K562 (cell line): ENCODE measurements around the gene ZBP1. TPM values are rescaled to one million over a fixed set of nuclear protein-coding genes. Genes with fewer than 3 reads are reported as not detected.

Source experiments
- ATAC-seq: fragments of 200-7000 bp; cut with Tn5 transposase; 3 replicates; pipeline ENCODE4 v1.9.1; 2020; ENCODE audit warnings: moderate library complexity
- BruUV-seq: library from RNA; stranded (reverse); fragments of 400-500 nt; replicated peaks from 2 replicates; lab custom pipeline; 2021; lab: Mats Ljungman, UMichigan
- CTCF ChIA-PET: fragments of 300-600 bp; formaldehyde crosslinking; extraction: SDS; loops from one replicate; lab custom pipeline; 2021; ENCODE audit warnings: low intra/inter-chr PET ratio; lab: Yijun Ruan, JAX
- POLR2A ChIA-PET: fragments of 300-600, 350-650 bp; sonication (Branson Sonifier 250); formaldehyde crosslinking; extraction: SDS; loops from one replicate; lab custom pipeline; 2021; ENCODE audit warnings: antibody characterized with exemption, inconsistent platforms; lab: Yijun Ruan, JAX
- DNase-seq, 4 experiments: peaks; one replicate each; pipeline versions ENCODE4 v3.0.0 to v3.0.0-alpha.2; 2011 to 2018; ENCODE audit warnings: low spot score in 3 of 4, mixed read lengths in 3 of 4; ENCODE audit errors: extremely low read depth in 1 of 4
- FAIRE-seq: peaks from 2 replicates; lab custom pipeline; 2011; peaks lifted over from hg19 to GRCh38; lab: Jason Lieb, UNC
- H2AFZ ChIP-seq: 2 replicates; pipeline ENCODE4 v1.6.0; 2011; ENCODE audit warnings: low read depth, low read length, control low read depth, inconsistent platforms
- H3K27ac ChIP-seq: fragments of 200-600 bp; 3 replicates; pipeline ENCODE4 v1.8.0; 2011; ENCODE audit warnings: low read depth, mild to moderate bottlenecking, control low read depth, inconsistent platforms, low read length, moderate library complexity, mixed read lengths; ENCODE audit errors: extremely low read depth
- H3K27me3 ChIP-seq, 2 experiments: fragments of 300-600 bp in 1 of 2; 2 replicates in 1 of 2; 3 replicates in 1 of 2; pipeline versions ENCODE4 v1.6.0 to v1.8.0; 2011; ENCODE audit warnings: inconsistent platforms in 2 of 2, low read length in 2 of 2, mild to moderate bottlenecking in 1 of 2, mixed read lengths in 1 of 2, moderate library complexity in 1 of 2; ENCODE audit not compliant: control insufficient read depth in 2 of 2, insufficient read depth in 2 of 2
- H3K36me3 ChIP-seq: fragments of 300-600 bp; 3 replicates; pipeline ENCODE4 v1.8.0; 2011; ENCODE audit warnings: mild to moderate bottlenecking, low read length, inconsistent platforms; ENCODE audit not compliant: control insufficient read depth, insufficient read depth
- H3K4me1 ChIP-seq, 2 experiments: fragments of 200-600 bp in 1 of 2; replicated peaks in 1 of 2; 2 replicates in 1 of 2; 3 replicates in 1 of 2; pipeline versions ENCODE4 v1.5.1 to v1.8.0; 2011; ENCODE audit warnings: inconsistent platforms in 2 of 2, low read length in 2 of 2, mild to moderate bottlenecking in 1 of 2, mixed read lengths in 1 of 2, moderate library complexity in 1 of 2; ENCODE audit not compliant: control insufficient read depth in 2 of 2, insufficient read depth in 2 of 2
- H3K4me2 ChIP-seq: 2 replicates; pipeline ENCODE4 v1.6.1; 2011; ENCODE audit warnings: low read length, control low read depth, inconsistent platforms, mixed read lengths; ENCODE audit not compliant: insufficient read depth
- H3K4me3 ChIP-seq: fragments of 200-600 bp; sonication (generic), shearing (Covaris generic); 2 replicates; pipeline ENCODE4 v1.5.1; 2016; ENCODE audit warnings: control low read depth, inconsistent platforms
- H3K79me2 ChIP-seq: fragments of 200-600 bp; 3 replicates; pipeline ENCODE4 v1.8.0; 2011; ENCODE audit warnings: low read length, inconsistent platforms; ENCODE audit not compliant: control insufficient read depth, insufficient read depth
- H3K9ac ChIP-seq, 2 experiments: 2 replicates each; pipeline versions ENCODE4 v1.6.0 to v1.6.1; 2011; ENCODE audit warnings: low read depth in 2 of 2, low read length in 2 of 2, control low read depth in 1 of 2, inconsistent platforms in 1 of 2, mild to moderate bottlenecking in 1 of 2, mixed read lengths in 1 of 2; ENCODE audit not compliant: insufficient read depth in 1 of 2
- H3K9me1 ChIP-seq: one replicate; pipeline ENCODE4 v1.6.0; 2011; ENCODE audit warnings: inconsistent platforms, mild to moderate bottlenecking, low read length, moderate library complexity; ENCODE audit not compliant: control insufficient read depth, insufficient read depth
- H3K9me3 ChIP-seq: replicated peaks from 2 replicates; pipeline ENCODE4 v1.5.1; 2011; ENCODE audit warnings: low read depth, low read length, inconsistent platforms; ENCODE audit not compliant: control insufficient read depth, insufficient read depth
- H4K20me1 ChIP-seq: replicated peaks from 2 replicates; pipeline ENCODE4 v1.6.1; 2011; ENCODE audit warnings: low read length, inconsistent platforms, mixed read lengths; ENCODE audit not compliant: control insufficient read depth, insufficient read depth
- CREB1 ChIP-seq, 2 experiments: sonication (generic) in 1 of 2; formaldehyde crosslinking in 1 of 2; IDR thresholded peaks; 2 replicates each; pipeline versions ENCODE4 v1.6.1 to v1.8.0; 2012 to 2022; ENCODE audit warnings: inconsistent platforms in 1 of 2, mild to moderate bottlenecking in 1 of 2, missing genetic modification reagents in 1 of 2, moderate library complexity in 1 of 2
- CTBP1 ChIP-seq: fragments of 450-650 bp; IDR thresholded peaks from 2 replicates; pipeline ENCODE4 v1.6.1; 2016; ENCODE audit warnings: borderline replicate concordance
- L3MBTL2 ChIP-seq: fragments of 450-650 bp; IDR thresholded peaks from 2 replicates; pipeline ENCODE4 v1.6.1; 2016; ENCODE audit warnings: mild to moderate bottlenecking, moderate library complexity
- TCF3 ChIP-seq: sonication (generic); formaldehyde crosslinking; IDR thresholded peaks from 2 replicates; pipeline ENCODE4 v1.4.0; 2020; ENCODE audit warnings: mild to moderate bottlenecking, missing genetic modification reagents
- WGBS: fragments of 100-300 bp; shearing (Covaris generic); methylation state at CpG from one replicate; pipeline ENCODE4 v1.1.6; 2016; ENCODE audit warnings: low coverage, mixed read lengths; ENCODE audit not compliant: insufficient coverage; ENCODE audit errors: missing lambda C conversion rate; 5-methylcytosine and 5-hydroxymethylcytosine counted together
- in situ Hi-C: fragments of 300-500 bp; cut with MboI; formaldehyde crosslinking; loops from 4 replicates; pipeline ENCODE4 v1.15.0; 2018; ENCODE audit warnings: inconsistent platforms, mixed read lengths
- intact Hi-C: fragments of 100-400 bp; cut with micrococcal nuclease; formaldehyde crosslinking; loops from 2 replicates; pipeline ENCODE4 v1.14.2; 2022
- polyA plus RNA-seq, 8 experiments: library from polyadenylated mRNA; depleted of rRNA in 4 of 8; stranded (reverse) in 5 of 8; unstranded in 3 of 8; fragments of >200 nt; fragmentation: Nextera tagmentation in 2 of 8; fragmentation: Illumina TruSeq in 1 of 8; extraction: Ambion mirVana in 2 of 8; extraction: Trizol in 1 of 8; gene quantifications; 2 replicates each; pipeline versions ENCODE4 v1.2.1 to v1.2.3, GENCODE V29; 2011 to 2014; ENCODE audit warnings: inconsistent platforms in 1 of 8, missing spikeins in 1 of 8
- total RNA-seq, 7 experiments: library from RNA; depleted of rRNA in 6 of 7; stranded (reverse); fragments of >200 nt in 6 of 7; fragmentation: Illumina TruSeq in 2 of 7; extraction: Trizol in 2 of 7; gene quantifications; 2 replicates each; pipeline versions ENCODE4 v1.2.1 to v1.2.3, GENCODE V29; 2011 to 2021; ENCODE audit warnings: low replicate concordance in 1 of 7
- TF ChIP-seq, protein P1 (sequence below), 2 experiments: fragments of 450-650 bp; IDR thresholded peaks; 2 replicates each; pipeline ENCODE4 v1.6.1; 2016; ENCODE audit warnings: mild to moderate bottlenecking in 2 of 2, borderline replicate concordance in 1 of 2, low read depth in 1 of 2, moderate library complexity in 1 of 2
- TF ChIP-seq, protein P2 (sequence below), 2 experiments: fragments of 450-650 bp; IDR thresholded peaks; 2 replicates each; pipeline ENCODE4 v1.6.1; 2018; ENCODE audit warnings: mild to moderate bottlenecking in 2 of 2, low read depth in 1 of 2; ENCODE audit not compliant: partially characterized antibody in 2 of 2

ZBP1 gene
- total and polyA plus RNA-seq, 9 of the 15 experiments (the other 6 are each of a cell fraction or from before 2014, with no cell fraction given) = not detected

DNA sequence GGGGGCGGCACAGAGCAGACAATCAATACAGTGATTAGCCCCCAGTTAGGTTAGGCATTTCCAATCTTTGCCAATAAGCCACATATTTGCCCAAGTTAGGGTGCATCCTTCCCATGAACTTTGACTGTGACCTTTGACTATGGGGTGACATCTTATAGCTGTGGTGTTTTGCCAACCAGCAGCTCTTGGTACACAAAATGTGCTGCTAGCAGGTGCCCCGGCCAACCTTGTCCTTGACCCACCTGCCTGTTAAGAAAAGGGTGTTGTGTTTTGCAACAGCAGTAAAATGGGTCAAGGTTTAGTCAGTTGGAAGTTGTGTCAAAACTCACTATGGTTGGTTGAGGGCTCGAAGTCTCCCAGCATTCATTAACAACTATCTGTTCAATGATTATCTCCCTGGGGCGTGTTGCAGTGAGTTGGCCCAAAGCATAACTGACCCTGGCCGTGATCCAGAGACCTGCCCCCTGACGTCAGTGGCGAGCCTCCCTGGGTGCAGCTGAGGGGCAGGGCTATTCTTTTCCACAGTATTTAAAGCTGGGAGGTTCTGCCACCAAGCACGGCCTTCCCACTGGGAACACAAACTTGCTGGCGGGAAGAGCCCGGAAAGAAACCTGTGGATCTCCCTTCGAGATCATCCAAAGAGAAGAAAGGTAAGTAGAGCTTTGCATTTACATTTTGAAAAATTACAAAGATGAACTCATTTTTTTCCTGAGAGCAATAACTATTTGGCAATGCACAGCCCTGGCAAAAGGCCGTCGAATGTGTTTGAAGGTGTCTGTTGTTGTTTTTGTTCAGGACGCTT is 59.5 kb downstream of the ZBP1 start, which contains the start of gene PCK1:
Gene PCK1 (plus strand): TSS at position 557 of the 802 bp plus-strand sequence. CDS start 302 bp downstream, outside the sequence.
- H3K4me3 ChIP-seq = no peak within 1 kb of the TSS
- peak within 1 kb of the TSS; percentile 16 to 81; a peak in 3 of 4 replicates for H3K9ac ChIP-seq
- peak within 1 kb of the TSS; percentile 62 for H3K4me2 ChIP-seq
- TF ChIP-seq, protein P1, sequence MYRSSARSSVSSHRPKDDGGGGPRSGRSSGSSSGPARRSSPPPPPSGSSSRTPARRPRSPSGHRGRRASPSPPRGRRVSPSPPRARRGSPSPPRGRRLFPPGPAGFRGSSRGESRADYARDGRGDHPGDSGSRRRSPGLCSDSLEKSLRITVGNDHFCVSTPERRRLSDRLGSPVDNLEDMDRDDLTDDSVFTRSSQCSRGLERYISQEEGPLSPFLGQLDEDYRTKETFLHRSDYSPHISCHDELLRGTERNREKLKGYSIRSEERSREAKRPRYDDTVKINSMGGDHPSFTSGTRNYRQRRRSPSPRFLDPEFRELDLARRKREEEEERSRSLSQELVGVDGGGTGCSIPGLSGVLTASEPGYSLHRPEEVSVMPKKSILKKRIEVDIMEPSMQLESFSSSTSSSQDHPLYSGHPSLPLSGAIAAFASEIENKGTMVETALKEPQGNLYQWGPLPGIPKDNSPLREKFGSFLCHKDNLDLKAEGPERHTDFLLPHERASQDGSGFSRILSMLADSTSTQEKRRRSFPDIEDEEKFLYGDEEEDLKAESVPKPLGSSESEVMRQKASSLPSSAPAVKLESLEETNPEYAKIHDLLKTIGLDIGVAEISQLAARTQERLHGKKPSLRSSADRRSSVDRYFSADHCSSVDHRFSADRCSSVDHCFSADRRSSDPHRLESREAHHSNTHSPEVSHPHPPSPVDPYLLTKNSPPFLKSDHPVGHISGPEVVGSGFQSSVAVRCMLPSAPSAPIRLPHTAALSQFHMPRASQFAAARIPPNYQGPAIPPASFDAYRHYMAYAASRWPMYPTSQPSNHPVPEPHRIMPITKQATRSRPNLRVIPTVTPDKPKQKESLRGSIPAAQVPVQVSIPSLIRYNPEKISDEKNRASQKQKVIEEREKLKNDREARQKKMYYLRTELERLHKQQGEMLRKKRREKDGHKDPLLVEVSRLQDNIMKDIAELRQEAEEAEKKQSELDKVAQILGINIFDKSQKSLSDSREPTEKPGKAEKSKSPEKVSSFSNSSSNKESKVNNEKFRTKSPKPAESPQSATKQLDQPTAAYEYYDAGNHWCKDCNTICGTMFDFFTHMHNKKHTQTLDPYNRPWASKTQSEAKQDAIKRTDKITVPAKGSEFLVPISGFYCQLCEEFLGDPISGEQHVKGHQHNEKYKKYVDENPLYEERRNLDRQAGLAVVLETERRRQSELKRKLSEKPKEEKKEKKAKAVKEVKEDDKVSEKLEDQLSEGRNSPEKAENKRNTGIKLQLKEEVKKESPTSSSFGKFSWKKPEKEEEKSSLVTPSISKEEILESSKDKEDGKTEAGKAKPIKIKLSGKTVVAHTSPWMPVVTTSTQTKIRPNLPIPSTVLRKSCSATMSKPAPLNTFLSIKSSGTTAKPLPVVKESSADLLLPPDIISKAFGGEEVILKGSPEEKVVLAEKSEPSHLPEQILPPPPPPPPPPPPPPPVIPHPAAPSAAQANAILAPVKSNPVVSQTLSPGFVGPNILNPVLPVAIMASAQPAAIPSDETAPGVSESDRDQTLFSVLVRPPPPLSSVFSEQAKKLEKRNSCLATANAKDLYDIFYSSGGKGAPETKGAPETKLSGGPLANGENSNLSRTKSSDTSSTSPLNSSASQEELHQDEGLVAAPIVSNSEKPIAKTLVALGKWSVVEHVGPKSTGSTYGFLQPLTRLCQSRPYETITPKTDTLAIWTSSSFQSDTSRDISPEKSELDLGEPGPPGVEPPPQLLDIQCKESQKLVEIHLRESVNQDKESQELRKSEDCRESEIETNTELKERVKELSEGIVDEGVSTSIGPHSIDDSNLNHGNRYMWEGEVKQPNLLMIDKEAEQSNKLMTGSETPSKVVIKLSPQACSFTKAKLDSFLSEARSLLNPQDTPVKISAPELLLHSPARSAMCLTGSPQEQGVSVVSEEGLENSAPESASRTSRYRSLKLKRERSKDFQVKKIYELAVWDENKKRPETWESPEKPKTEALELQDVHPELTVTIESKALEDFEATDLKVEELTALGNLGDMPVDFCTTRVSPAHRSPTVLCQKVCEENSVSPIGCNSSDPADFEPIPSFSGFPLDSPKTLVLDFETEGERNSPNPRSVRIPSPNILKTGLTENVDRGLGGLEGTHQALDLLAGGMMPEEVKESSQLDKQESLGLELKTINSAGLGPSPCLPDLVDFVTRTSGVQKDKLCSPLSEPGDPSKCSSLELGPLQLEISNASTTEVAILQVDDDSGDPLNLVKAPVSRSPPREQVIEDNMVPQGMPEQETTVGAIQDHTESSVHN (IDR thresholded peaks at IDR 0.05; ENCODE audit: borderline replicate concordance in 1 of 2, low read depth in 1 of 2) = 0 out of 4 replicates have a peak, but pooled peaks of 1 of the 2 experiments have one; percentile 29
- TF ChIP-seq, protein P2, sequence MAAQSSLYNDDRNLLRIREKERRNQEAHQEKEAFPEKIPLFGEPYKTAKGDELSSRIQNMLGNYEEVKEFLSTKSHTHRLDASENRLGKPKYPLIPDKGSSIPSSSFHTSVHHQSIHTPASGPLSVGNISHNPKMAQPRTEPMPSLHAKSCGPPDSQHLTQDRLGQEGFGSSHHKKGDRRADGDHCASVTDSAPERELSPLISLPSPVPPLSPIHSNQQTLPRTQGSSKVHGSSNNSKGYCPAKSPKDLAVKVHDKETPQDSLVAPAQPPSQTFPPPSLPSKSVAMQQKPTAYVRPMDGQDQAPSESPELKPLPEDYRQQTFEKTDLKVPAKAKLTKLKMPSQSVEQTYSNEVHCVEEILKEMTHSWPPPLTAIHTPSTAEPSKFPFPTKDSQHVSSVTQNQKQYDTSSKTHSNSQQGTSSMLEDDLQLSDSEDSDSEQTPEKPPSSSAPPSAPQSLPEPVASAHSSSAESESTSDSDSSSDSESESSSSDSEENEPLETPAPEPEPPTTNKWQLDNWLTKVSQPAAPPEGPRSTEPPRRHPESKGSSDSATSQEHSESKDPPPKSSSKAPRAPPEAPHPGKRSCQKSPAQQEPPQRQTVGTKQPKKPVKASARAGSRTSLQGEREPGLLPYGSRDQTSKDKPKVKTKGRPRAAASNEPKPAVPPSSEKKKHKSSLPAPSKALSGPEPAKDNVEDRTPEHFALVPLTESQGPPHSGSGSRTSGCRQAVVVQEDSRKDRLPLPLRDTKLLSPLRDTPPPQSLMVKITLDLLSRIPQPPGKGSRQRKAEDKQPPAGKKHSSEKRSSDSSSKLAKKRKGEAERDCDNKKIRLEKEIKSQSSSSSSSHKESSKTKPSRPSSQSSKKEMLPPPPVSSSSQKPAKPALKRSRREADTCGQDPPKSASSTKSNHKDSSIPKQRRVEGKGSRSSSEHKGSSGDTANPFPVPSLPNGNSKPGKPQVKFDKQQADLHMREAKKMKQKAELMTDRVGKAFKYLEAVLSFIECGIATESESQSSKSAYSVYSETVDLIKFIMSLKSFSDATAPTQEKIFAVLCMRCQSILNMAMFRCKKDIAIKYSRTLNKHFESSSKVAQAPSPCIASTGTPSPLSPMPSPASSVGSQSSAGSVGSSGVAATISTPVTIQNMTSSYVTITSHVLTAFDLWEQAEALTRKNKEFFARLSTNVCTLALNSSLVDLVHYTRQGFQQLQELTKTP (IDR thresholded peaks at IDR 0.05; ENCODE audit: low read depth in 1 of 2, partially characterized antibody in 2 of 2) = peak in 1 of 2 experiments; percentile 35
- peak; percentile 56 for TF ChIP-seq TCF3 (CRISPR knock-in tag)
- peak; percentile 88; the same call in 1 of the 2 replicates for TF ChIP-seq L3MBTL2
- peak; percentile 64 for TF ChIP-seq CREB1 (IDR thresholded peaks at IDR 0.05)
- TF ChIP-seq CREB1 (CRISPR knock-in tag; IDR thresholded peaks at IDR 0.05) = peak; percentile 64; the same call in 1 of the 2 replicates
- peak; percentile 21; the same call in 1 of the 2 replicates for TF ChIP-seq CTBP1

More for the DNA sequence above, 59.5 kb downstream of the ZBP1 start, which contains the start of gene PCK1:
- ChIA-PET CTCF (interaction anchor here (0.6 kb wide), 1 partner anchor 34 kb away, joined by 7 read pairs; no protein-coding TSS in a partner anchor), POLR2A (interaction anchor here (0.7 to 2.3 kb wide), 6 partner anchors 9 to 26 kb away, joined by 3 to 8 read pairs (median 4); no protein-coding TSS in a partner anchor)
- WGBS = 13% methylated on average over 14 of the region's 14 CpGs
- Histone ChIP-seq H2AFZ (peak within 1 kb of the TSS; percentile 88), H3K36me3 (no peaks in the 10 kb centered on the region), H3K9me1 (no peaks in the 10 kb centered on the region), H3K27me3 (no peaks in the 10 kb centered on the region), H3K4me1 (peaks cover 27 to 34% of the 10 kb centered on the region in 2 experiments), H3K9me3 (no peaks in the 10 kb centered on the region), H4K20me1 (no peaks in the 10 kb centered on the region), H3K79me2 (no peaks in the 10 kb centered on the region), H3K27ac (peak within 1 kb of the TSS; percentile 78)
- FAIRE-seq = peak; percentile 93
- peak; percentile 95 for ATAC-seq
- no TSS peak for BruUV-seq
- in situ Hi-C loops (no loop called here), intact Hi-C loops (no loop called here)
- peak; percentile 66 to 86 (median 78) for DNase-seq
